Lung microvascular endothelial cell (primary cell): ENCODE measurements around the gene XRN1. TPM values are rescaled to one million over a fixed set of nuclear protein-coding genes. Genes with fewer than 3 reads are reported as not detected.
"Not testable (repeated sequence)": the region's sequence is repeated elsewhere in the genome, so short reads cannot be mapped to it uniquely, and the experiment has no call there.

Experiments
- DNase-seq, 2 donors: peaks; one replicate each; pipeline versions ENCODE4 v3.0.0 to v3.0.0-alpha.2; 2010; ENCODE audit warnings: low read depth in 2 of 2
- total RNA-seq: library from RNA; depleted of rRNA; stranded (reverse); fragments of >200 nt; gene quantifications from 2 replicates; pipeline ENCODE4 v1.2.1, GENCODE V29; 2014

The XRN1 gene
- total RNA-seq, 1 donor from 2014 or later: 44.2 TPM

- not testable (repeated sequence) for DNase-seq
Measured at GRCh38 chr3:142324275-142324953, 123.4 kb downstream of the XRN1 start.

- DNase-seq: no peak
Measured at GRCh38 chr3:142319912-142320311, 127.9 kb downstream of the XRN1 start.

DNA sequence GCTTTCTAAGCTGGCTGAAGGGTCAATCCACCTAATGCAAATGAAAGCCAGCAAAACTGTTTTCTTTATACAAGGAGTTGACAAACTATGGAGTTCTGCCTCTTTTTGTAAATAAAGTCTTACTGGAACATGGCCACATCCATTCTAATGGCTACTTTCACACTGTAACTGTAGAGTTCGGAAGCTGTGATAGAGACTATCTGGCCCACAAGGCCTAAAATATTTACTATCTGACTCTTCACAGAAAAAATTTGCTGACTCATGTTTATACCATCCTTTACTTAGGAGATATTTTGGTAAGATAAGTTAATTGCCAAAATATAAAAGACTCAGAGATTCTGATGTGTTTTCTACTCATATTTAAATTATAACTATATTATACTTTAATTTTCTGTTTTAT lies 128.7 kb downstream of the XRN1 start:
- peak in 1 of 2 donors; percentile 17 for DNase-seq

GRCh38 chr3:142318331-142318730 lies 129.5 kb downstream of the XRN1 start:
- DNase-seq: no peak

DNA sequence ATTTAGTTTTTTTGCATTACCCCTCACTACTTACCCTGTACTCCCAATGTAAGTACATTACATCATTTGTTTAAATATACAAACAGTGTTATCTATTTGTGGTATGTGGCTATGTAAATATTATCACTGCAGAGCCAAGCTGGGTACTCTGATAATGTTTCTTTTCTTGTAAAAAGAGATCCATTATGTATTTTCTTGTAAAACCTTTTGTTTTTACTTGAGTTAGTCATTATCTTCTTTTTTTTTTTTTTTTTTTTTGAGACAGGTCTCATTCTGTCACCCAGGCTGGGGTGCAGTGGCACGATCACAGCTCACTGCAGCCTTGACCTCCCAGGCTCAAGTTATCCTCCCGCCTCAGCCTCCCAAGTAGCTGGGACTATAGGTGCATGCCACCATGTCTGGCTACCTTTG lies 131.9 kb downstream of the XRN1 start:
- DNase-seq: not testable (repeated sequence)

DNA sequence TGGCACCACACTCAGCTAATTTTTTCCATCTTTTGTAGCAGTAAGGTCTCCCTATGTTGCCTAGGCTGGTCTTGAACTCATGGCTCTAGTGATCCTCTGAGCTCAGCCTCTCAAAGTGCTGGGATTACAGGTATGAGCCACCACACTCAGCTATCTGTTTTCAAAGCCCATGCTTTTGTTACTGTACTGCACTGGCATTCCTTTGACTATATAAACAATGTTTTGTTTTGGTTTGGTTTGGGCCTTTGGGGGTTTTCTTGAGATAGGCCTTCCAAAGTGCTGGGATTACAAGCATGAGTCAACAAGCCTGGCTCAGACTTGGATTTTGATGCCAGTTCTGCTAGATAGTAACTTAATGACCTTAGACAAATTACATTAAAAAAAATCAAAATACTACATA lies 132.8 kb downstream of the XRN1 start:
- peak in 1 of 2 donors; percentile 21 for DNase-seq

DNA sequence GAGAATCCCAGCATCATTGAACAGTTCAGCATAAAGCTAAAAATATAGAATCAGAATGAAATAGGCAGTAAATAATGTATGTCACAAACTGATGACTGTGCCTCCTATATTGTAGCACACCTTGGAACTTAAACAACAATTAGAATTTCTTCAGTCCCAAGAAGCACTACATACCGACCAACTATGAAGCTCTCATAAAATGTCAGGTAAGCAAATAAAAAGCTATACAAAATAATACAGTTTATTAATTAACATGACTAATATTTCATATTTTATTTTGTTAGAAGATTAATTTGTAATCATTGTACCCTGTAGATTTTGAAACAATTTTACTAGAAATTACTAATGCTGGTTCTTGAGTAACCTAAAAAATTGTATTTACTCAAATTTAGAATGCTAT lies 137.4 kb downstream of the XRN1 start:
- DNase-seq: no peak

- DNase-seq: not testable (repeated sequence)
Measured at GRCh38 chr3:142302847-142303246, 145.0 kb downstream of the XRN1 start.

DNA sequence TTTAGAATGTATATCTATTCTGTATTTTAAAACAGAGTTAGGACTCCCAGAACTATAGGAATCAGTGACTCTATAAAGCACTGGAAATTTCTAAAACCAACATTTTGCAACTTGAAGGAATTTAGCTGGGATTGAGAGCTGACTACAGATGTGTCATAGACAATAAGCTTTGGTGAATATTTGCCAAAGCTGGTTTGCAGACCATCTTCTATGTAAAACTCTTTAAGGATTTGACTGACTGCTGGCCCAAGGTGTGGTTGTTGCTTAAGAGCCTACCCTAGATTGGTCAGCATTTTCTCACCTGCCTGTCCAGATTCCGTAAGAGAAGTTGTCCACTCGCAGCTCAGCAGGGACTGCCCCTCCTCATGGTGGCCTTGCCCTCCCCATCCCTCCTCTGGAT lies 149.2 kb downstream of the XRN1 start:
- no peak for DNase-seq

- no peak for DNase-seq
Measured at GRCh38 chr3:142296507-142296906, 151.3 kb downstream of the XRN1 start.

- no peak for DNase-seq
Measured at GRCh38 chr3:142287866-142288638, 159.8 kb downstream of the XRN1 start.

DNA sequence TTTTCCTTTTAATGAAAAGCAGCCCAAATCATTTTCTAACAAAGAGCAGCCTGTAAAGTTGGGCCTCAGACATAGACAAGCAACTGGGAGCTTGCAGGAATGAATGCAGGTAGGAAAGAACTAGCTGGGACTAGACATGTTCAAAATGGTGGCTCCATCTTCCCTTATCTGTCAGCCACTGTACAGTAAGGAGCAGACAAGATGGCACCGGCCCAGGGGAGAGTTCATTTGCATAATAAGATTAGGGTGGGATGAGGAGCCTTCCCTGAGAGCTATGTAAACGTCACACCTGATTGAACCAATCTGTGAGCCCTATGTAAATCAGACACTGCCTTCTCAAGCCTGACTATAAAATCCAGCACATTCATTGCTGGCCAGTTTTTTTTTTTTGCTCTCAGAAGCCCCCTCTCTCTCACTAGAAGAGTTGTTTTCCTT lies 162.7 kb downstream of the XRN1 start:
- DNase-seq: no peak

- DNase-seq: no peak
Measured at GRCh38 chr3:142282503-142282902, 165.3 kb downstream of the XRN1 start.

DNA sequence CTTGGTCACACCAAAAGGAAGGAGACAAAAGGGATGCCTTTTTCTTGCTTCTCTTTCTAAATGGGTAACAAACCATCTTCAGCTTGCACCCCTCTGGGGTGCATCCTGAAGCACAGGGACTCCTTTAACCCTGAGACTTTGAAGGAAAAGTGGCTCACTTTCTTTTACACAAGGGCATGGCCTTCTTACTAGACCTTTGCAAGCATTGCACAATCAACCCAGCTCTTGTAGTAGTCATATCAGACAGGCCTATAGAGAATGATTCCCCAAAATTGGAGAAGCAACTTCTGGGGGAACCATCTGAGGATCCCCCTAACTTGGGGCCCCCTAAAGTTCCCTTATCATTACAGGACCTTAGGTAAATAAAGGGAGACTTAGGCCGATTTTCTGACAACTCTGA lies 166.4 kb downstream of the XRN1 start:
- no peak for DNase-seq

- DNase-seq: peak; percentile 77 to 79
Measured at GRCh38 chr3:142279965-142280590, 167.8 kb downstream of the XRN1 start.

- no peak for DNase-seq
Measured at GRCh38 chr3:142278451-142278850, 169.4 kb downstream of the XRN1 start.

GRCh38 chr3:142276781-142277180 lies 171.1 kb downstream of the XRN1 start:
- DNase-seq: no peak

DNA sequence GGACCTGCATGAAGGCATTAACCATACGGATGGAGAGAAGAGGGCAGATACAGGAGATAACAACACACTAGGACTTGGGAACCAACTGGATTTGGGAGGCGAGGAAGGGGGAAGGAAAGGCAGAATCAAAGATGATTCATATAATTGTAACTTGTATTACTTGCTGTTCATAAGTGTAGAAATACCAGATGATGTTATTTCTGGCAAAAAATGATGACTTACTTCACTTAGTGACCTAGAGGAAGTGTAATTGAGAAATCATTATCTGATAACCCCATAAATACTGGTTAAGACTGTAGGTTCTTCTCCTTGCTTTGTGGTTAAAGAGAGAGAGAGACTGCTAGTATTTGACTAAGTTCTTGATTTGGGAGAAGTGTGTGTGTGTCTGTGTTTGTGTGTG lies 172.0 kb downstream of the XRN1 start:
- DNase-seq: peak in 1 of 2 donors; percentile 31

GRCh38 chr3:142274908-142275307 lies 172.9 kb downstream of the XRN1 start:
- no peak for DNase-seq

GRCh38 chr3:142273501-142273900 lies 174.3 kb downstream of the XRN1 start:
- DNase-seq: no peak

DNA sequence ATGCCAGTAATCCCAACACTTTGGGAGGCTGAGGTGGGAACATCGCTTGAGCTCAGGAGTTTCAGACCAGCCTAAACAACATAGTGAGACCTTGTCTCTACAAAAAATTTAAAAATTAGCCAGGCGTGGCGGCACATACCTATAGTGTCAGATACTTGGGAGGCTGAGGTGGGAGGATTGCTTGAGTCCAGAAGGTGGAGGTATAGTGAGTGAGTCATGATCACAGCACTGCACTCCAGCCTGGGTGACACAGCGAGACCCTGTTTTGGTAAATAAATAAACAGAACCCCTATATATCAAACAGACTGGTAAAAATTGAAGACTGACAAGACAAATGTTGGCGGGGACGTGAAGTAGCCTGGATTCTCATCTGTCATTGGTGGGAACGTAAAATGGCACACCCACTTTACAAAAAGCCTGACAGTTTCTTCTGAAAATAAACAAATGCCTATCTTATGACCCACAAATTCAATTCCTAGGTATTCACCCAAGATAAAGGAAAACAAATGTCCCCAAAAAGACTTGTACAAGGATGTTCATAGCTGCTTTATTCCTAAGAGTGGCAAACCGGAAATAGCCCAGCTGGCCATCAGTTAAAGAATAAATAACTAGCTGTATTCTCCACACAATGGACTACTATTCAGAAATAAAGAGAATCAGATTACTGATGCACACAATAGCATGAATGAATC lies 175.5 kb downstream of the XRN1 start:
- DNase-seq: no peak

- DNase-seq: no peak
Measured at GRCh38 chr3:142270407-142270806, 177.4 kb downstream of the XRN1 start.
